ES-I3 (cell line): ENCODE measurements around the gene MBD5.

Experiments used
- H3K36me3 ChIP-seq: 2 replicates; pipeline ENCODE4 v1.6.1; 2013; ENCODE audit warnings: mild to moderate bottlenecking, low read length, control low read depth, moderate library complexity; ENCODE audit not compliant: insufficient read depth
- H3K4me1 ChIP-seq: 2 replicates; pipeline ENCODE4 v1.6.1; 2013; ENCODE audit warnings: mild to moderate bottlenecking, control low read depth, low read length; ENCODE audit not compliant: insufficient read depth
- H3K9ac ChIP-seq: 2 replicates; pipeline ENCODE4 v1.6.1; 2013; ENCODE audit warnings: low read depth, mild to moderate bottlenecking, low read length, moderate library complexity
- H3K9me3 ChIP-seq: 2 replicates; pipeline ENCODE4 v1.6.1; 2013; ENCODE audit warnings: mild to moderate bottlenecking, low read length, moderate library complexity; ENCODE audit not compliant: control insufficient read depth, insufficient read depth

Gene MBD5

DNA sequence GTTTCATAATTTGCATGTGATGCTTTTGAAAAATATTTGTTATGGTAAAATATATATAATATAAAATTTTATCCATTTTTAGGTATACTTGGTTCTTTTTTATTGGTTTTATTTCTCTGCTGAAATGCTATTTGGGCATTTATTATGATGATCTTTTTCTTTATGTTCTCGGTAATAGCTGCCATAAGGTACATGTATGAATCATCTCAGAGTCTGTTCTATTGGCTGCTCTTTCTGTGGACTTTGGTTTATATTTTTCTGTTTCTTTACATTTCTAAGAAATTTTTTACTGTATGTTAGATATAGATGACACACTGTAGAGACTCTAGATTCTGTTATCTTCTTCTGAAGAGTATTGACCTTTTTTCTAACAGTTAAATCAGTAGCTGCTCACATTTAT lies 219.9 kb downstream of the MBD5 start:
- no peaks in the 10 kb centered on the region for H3K4me1 ChIP-seq
- no peak overlapping the region for H3K9ac ChIP-seq
- H3K36me3 ChIP-seq = no peaks in the 10 kb centered on the region
- H3K9me3 ChIP-seq = no peaks in the 10 kb centered on the region

DNA sequence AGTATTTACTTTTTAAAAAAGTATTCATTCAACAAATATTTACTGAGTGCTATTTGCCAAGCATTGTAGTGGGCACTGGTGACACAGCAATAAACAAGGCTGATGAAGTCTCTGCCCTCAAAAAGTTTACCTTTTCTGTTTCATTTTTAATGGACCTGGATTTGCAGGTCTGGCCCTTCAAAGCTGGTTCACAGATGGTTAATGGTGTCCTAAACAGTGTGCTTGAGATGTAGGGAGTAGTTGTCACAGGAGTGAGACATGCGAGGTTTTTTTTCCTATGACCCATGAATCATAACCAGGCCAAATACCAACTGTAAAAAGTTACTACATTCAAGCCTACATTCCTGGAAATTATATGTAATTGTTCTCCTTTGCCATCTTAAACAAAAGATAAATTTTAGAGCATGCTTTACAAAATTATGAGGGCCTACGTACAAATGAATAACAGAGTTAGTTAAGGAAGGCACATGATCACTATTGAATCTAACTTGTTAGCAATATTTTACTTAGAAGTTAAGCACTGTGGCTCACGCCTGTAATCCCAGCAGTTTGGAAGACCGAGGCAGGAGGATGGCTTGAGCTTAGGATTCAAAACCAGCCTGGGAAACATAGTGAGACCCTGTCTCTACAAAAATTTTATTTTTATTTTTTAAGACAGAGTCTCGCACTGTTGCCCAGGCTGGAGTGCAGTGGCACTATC lies 223.9 kb downstream of the MBD5 start:
- Histone ChIP-seq H3K9me3 (no peaks in the 10 kb centered on the region), H3K9ac (no peak overlapping the region), H3K4me1 (no peaks in the 10 kb centered on the region), H3K36me3 (no peaks in the 10 kb centered on the region)

DNA sequence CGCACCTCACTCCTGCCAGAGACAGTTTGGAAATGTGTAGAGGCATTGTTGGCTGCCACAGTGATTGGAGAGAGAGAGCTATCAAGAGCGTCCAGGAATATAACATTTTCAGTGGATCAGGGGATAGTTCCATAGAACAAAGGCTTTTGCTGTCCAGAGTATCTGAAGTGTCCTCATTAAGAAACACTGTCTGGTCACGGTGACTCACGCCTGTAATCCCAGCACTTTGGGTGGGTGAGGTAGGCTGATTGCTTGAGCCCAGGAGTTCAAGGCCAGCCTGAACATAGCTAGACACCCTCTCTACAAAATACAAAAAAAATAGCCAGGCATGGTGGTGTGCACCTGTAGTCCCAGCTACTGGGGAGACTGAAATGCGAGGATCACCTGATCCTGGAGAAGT lies 231.1 kb downstream of the MBD5 start:
- Histone ChIP-seq H3K36me3 (no peaks in the 10 kb centered on the region), H3K4me1 (no peaks in the 10 kb centered on the region), H3K9ac (no peak overlapping the region), H3K9me3 (peaks cover 21% of the 10 kb centered on the region)

DNA sequence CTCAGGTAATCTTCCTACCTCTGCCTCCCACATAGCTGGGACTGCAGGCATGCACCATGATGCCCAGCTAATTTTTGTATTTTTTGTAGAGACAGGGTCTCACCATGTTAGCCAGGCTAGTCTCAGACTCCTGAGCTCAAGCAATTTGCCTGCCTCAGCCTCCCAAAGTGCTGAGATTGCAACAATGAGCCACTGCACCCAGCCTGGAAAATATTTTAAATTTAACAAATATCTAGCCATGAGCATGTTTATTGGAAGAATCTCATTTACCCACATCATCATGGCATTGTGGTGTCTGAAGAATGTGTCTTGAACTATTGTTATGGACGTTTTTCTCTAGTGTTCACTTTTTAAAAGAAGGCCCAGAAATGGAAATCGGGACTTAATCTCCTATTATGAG lies 231.8 kb downstream of the MBD5 start:
- H3K4me1 ChIP-seq = no peaks in the 10 kb centered on the region
- peaks cover 21% of the 10 kb centered on the region for H3K9me3 ChIP-seq
- no peaks in the 10 kb centered on the region for H3K36me3 ChIP-seq
- no peak overlapping the region for H3K9ac ChIP-seq

DNA sequence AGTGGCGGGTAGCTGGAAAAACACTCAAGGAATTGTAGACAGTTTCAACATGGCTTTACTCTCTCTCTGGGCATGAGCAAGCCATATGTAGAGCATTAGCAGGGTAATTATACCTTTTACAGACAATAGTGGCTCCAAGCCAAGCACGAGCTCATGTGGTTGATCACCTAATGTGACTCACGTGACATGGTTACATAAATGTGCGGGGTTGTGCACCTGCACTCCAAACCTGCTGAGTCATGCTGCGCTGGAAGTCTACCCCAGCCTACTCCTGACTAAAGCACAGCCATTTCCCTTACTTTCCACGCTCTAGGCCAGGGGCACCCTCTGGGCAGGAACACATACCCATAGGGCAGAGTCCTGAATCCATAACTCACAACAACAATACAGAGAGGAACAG lies 232.8 kb downstream of the MBD5 start:
- Histone ChIP-seq H3K9ac (no peak overlapping the region), H3K9me3 (peaks cover 25% of the 10 kb centered on the region), H3K36me3 (no peaks in the 10 kb centered on the region), H3K4me1 (no peaks in the 10 kb centered on the region)

DNA sequence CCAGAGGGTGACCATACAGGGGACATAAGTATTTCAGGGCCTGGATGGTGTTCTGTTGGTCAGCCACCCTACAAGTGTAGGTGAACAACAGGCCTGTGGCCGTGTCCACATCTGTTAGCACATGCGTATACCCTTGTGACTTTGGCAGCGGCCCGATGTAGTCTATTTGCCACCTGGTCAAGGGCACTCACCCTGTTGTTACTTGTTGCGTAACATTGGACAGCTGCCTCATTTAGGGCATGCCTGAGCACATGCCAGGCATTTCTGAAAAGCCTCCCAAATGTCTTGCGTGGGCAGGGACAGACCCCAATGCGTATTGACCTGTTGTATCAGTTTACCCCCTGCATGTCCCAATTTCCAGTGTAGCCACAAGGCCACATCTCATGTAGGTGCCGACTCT lies 235.0 kb downstream of the MBD5 start:
- H3K9ac ChIP-seq = no peak overlapping the region
- peaks cover 37% of the 10 kb centered on the region for H3K9me3 ChIP-seq
- H3K4me1 ChIP-seq = no peaks in the 10 kb centered on the region
- no peaks in the 10 kb centered on the region for H3K36me3 ChIP-seq

DNA sequence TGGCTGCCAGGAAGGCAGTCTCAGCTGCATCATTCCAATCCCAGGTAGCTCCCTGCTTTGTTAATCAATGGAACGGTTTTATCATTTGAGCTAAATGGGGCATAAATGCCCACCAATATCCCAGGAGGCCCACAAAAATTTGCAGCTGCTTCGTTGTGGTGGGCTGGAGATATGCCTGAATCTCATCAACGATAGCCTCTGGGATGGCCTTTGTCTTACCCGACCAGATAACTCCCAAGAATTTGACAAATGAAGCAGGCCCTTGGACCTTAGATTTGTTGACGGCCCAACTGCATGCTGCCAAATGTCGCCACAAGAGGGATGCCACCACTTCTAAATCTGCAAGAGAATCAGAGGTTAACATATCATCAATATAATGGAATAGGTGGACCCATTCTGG lies 236.4 kb downstream of the MBD5 start:
- Histone ChIP-seq H3K36me3 (no peaks in the 10 kb centered on the region), H3K9me3 (peaks cover 33% of the 10 kb centered on the region), H3K4me1 (no peaks in the 10 kb centered on the region), H3K9ac (no peak overlapping the region)

DNA sequence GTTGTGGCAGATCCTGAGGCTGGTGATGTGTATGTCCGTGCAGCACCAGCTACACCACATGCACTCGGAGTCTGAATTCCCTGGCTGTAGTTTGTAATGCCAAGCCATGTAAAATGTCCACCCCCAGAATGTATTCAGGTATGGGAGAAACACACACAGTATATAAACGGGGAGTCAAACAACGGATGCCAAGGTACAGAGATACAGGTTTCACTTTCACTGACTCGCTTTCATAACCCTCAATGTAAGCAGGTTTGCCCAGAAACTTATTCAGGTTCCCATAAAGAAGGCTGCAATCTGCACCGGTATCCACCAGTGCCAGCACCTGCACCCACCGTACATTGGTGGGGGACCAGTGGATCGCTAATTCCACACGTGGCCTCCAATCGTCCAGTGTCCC lies 237.2 kb downstream of the MBD5 start:
- H3K9ac ChIP-seq = no peak overlapping the region
- no peaks in the 10 kb centered on the region for H3K4me1 ChIP-seq
- H3K36me3 ChIP-seq = no peaks in the 10 kb centered on the region
- H3K9me3 ChIP-seq = peaks cover 27% of the 10 kb centered on the region

DNA sequence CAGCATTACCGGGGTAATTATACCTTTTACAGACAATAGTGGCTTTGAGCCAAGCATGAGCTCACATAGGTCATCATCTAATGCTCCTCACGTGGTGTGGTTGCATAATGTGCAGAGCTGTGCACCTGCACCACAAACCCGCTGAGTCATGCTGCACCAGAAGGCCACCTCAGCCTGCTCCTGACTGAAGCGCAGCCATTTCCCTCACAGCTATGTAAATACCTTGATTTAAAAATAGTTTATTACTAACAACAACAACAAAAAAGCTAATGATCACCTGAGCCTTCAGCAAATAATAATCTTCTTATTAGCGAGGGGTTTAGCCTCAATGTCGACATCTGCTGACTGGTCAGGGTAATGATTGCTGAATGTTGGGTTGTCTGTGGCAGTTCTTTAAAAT lies 238.8 kb downstream of the MBD5 start:
- Histone ChIP-seq H3K36me3 (no peaks in the 10 kb centered on the region), H3K9ac (no peak overlapping the region), H3K9me3 (peaks cover 17% of the 10 kb centered on the region), H3K4me1 (no peaks in the 10 kb centered on the region)

DNA sequence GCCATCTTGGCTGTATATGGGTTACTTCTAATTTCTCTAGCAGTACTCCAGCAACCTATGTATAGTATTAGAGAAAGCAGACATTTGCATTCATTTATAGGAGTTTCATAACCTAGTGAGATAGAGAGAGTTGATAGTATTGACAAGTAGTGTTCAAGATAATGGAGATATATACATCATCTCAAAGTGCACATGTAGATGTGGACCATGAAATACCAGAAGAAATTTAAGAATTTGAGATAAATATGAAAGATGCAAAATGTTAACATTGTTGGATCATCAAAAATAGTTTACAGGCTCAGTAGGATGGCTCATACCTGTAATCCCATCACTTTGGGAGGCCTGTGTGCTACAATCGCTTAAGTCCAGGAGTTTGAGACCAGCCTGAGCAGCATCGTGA lies 243.0 kb downstream of the MBD5 start:
- H3K9ac ChIP-seq = no peak overlapping the region
- H3K4me1 ChIP-seq = no peaks in the 10 kb centered on the region
- no peaks in the 10 kb centered on the region for H3K36me3 ChIP-seq
- H3K9me3 ChIP-seq = peaks cover 11% of the 10 kb centered on the region

DNA sequence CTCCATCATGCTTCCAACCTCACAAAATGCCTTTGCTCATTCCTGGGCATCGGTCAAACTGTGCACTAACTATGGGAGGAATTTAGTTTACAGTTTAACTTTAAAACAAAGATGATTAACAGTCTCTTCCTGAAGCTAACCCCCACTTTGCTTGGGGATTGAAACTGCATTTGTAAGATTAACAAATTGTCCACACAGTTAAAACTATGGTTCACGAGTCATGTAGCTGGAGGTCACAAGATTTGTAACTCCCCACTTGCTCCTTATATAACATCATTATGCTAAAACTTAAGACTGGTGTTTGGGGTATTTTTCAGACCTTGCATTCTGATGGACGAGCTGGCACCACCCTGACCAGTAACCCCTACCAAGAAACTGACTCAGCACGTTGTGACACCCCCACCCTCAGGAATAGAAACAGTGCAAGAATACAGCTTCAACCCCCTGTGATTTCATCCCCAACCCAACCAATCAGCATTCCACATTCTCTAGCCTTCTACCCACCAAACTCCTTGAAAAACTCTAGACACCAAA lies 252.3 kb downstream of the MBD5 start:
- H3K4me1 ChIP-seq = no peaks in the 10 kb centered on the region
- no peaks in the 10 kb centered on the region for H3K36me3 ChIP-seq
- H3K9ac ChIP-seq = no peak overlapping the region
- no peaks in the 10 kb centered on the region for H3K9me3 ChIP-seq

DNA sequence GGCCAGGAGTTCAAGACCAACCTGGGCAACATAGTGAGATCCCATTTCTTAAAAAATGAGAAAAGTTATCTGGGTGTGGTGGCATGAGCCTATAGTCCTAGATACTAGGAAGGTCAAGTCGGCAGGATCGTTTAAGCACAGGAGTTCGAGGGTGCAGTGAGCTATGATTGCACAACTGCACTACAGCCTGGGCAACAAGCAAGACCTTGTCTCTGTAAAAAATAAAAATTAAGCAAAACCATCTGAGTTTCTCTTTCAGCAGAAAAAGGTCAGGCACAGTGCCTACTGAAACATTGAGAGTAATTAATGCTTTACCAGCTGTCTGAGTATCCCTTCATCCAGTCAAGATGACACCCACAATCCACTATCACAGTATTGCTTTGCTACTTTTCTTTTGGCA lies 258.3 kb downstream of the MBD5 start:
- Histone ChIP-seq H3K9me3 (no peaks in the 10 kb centered on the region), H3K36me3 (no peaks in the 10 kb centered on the region), H3K9ac (no peak overlapping the region), H3K4me1 (peaks cover 7% of the 10 kb centered on the region; the same call in 1 of the 2 replicates)

DNA sequence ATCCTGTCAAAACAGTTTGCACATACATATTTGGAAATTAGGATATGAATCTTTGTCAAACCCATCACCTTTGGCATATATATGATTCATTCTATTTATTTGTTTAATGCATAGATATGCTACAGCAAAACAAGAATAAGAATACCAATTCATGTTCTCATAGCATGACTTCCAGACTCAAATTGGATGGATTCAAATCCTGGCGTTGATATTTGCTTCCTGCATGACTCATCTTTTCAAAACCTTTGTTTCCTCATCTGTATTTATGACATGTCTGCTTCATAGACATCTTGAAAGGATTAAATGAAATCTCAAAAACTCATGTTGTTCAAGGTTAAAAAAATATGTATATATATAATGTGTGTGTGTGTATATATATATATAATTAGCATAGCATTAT lies 261.3 kb downstream of the MBD5 start:
- no peaks in the 10 kb centered on the region for H3K36me3 ChIP-seq
- no peaks in the 10 kb centered on the region; the same call in 1 of the 2 replicates for H3K9me3 ChIP-seq

DNA sequence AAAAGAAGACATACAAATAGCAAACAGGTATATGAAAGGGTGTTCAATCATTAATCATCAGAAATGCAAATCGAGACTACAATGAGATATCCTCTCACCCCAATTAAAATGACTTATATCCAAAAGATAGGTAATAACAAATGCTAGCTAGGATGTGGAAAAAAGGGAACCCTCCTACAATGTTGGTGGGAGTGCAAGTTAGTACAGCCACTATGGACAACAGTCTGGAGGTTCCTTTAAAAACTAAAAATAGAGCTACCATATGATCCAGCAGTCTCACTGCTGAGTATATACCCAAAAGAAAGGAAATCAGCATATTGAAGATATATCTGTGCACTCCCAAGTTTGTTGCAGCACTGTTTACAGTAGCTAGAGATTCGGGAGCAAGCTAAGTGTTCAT lies 271.5 kb downstream of the MBD5 start:
- H3K4me1 ChIP-seq = no peaks in the 10 kb centered on the region
- no peak overlapping the region for H3K9ac ChIP-seq
- H3K36me3 ChIP-seq = no peaks in the 10 kb centered on the region; the same call in 1 of the 2 replicates
- no peaks in the 10 kb centered on the region for H3K9me3 ChIP-seq

More for the DNA sequence above, 261.3 kb downstream of the MBD5 start:
- Histone ChIP-seq H3K4me1 (peaks cover 7% of the 10 kb centered on the region; the same call in 1 of the 2 replicates), H3K9ac (no peak overlapping the region)

DNA sequence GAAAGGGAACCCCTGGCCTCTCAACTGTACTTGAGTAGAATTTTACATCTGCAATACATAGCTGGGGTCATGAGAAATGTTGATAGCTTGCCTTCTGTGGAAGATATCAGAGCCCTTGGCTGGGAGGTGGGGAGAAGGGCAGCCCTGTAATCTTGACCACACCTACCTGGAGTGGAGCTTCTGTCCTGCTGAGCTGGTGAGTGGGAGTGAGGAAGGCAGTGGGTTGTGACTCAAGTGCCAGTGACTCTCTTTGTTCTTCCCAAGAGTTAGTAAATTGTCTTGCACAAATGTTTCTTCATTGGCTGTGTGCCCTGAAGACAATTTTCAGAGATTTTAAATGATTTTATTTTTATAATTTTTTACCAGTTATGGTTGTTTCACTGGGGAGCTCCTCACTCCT lies 277.3 kb downstream of the MBD5 start:
- peaks cover 20% of the 10 kb centered on the region for H3K4me1 ChIP-seq
- H3K9ac ChIP-seq = no peak overlapping the region
- H3K36me3 ChIP-seq = no peaks in the 10 kb centered on the region
- H3K9me3 ChIP-seq = no peaks in the 10 kb centered on the region
